Stimulated activated CD8-positive, alpha-beta memory T cell treated with anti-CD3 and anti-CD28 coated beads, Interleukin-4, amount 100 ng/mL, for 4 hours (primary cell): Measurements from ENCODE around the gene SLC6A17.

Experiments used
- DNase-seq, 2 donors: peaks; one replicate each; pipeline ENCODE4 v3.0.0-alpha.2; 2020; ENCODE audit warnings: low read depth in 2 of 2, low spot score in 1 of 2

SLC6A17 gene

GRCh38 chr1:110172001-110172400, 21.7 kb downstream of the SLC6A17 start:
- no peak for DNase-seq

GRCh38 chr1:110173466-110174105, 23.3 kb downstream of the SLC6A17 start:
- DNase-seq = no peak

GRCh38 chr1:110174961-110175360, 24.7 kb downstream of the SLC6A17 start:
- DNase-seq = no peak

GRCh38 chr1:110176299-110176956, 26.1 kb downstream of the SLC6A17 start:
- no peak for DNase-seq

- DNase-seq = no peak
Observed at GRCh38 chr1:110177775-110178174, 27.5 kb downstream of the SLC6A17 start.

GRCh38 chr1:110183642-110184167, 33.4 kb downstream of the SLC6A17 start:
- DNase-seq = no peak

- no peak for DNase-seq
Observed at GRCh38 chr1:110184446-110184845, 34.2 kb downstream of the SLC6A17 start.

- DNase-seq = no peak
Observed at GRCh38 chr1:110185181-110185580, 34.9 kb downstream of the SLC6A17 start.

GRCh38 chr1:110186558-110186957, 36.3 kb downstream of the SLC6A17 start:
- DNase-seq = no peak

GRCh38 chr1:110187139-110187890, 37.0 kb downstream of the SLC6A17 start:
- DNase-seq = no peak

- no peak for DNase-seq
Observed at GRCh38 chr1:110188035-110188618, 37.8 kb downstream of the SLC6A17 start.

GRCh38 chr1:110189181-110189580, 38.9 kb downstream of the SLC6A17 start:
- DNase-seq = no peak

- no peak for DNase-seq
Observed at GRCh38 chr1:110190282-110190929, 40.1 kb downstream of the SLC6A17 start.

- no peak for DNase-seq
Observed at GRCh38 chr1:110192541-110192940, 42.2 kb downstream of the SLC6A17 start.

- DNase-seq = no peak
Observed at GRCh38 chr1:110195196-110195595, 44.9 kb downstream of the SLC6A17 start.

- peak in 1 of 2 donors; percentile 24 for DNase-seq
Observed at GRCh38 chr1:110196917-110197765, 46.8 kb downstream of the SLC6A17 start.

- no peak for DNase-seq
Observed at GRCh38 chr1:110197905-110198629, 47.8 kb downstream of the SLC6A17 start.

GRCh38 chr1:110198746-110199145, 48.5 kb downstream of the SLC6A17 start:
- DNase-seq = no peak

- no peak for DNase-seq
Observed at GRCh38 chr1:110200190-110200589, 49.9 kb downstream of the SLC6A17 start.
